ENCODE data around the gene ELF1. TPM values are rescaled to one million over a fixed set of nuclear protein-coding genes. Genes with fewer than 3 reads are reported as not detected.
A peak's percentile ranks its signal among the peaks of the same experiment; 100 is the strongest.

The ELF1 gene
- total and polyA plus RNA-seq, 2 donors (not counting 3 experiments of a cell fraction or from before 2014, with no cell fraction given): 31.8 to 61.2 TPM

DNA sequence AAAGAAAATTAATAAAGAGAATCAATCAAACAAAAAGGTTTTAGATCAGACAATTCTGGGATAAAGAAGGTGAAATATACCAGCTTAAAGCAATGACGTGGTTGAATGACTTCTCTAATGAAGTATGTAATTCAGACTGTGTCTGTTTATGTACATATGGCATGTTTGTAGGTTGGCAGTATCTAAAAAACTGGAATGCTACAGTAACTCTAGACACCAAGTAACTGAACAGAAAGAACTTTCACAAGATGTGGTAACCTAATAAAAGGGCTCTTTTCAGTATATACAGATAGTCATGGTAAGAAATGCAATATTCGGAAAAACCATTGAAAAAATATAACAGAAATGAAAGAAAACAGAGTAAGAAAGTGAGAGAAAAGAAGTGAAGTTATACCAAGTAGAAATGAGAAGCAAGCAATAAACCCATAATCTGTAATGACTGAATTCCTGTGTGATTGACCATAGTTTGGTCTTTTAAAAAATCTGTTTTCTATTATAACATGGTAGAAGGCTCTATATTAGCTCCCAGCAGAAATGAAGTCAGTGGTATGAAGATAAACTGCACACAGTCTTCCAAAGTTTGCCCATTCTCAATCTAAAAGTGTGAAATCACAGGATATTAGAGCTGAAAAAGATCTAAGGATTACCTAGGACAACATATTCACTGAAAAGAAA, 31.4 kb downstream of the ELF1 start:
- CTCF ChIA-PET: interaction anchor here (2.0 kb wide), 1 partner anchor 67 kb away, joined by 6 read pairs; no protein-coding TSS in a partner anchor
- H3K9ac ChIP-seq (replicated peaks; ENCODE audit: extremely low read depth, insufficient read depth, low read length): no peak overlapping the region
- H3K36me3 ChIP-seq (ENCODE audit: control insufficient read depth in 2 of 2, extremely low read depth in 1 of 2, insufficient read depth in 2 of 2, low read length in 2 of 2): no peaks in the 10 kb centered on the region
- FAIRE-seq: no peak
- dilution Hi-C loops (cut with MboI; ENCODE audit: extremely low pct_ligation_motif_present, low sequenced_read_pairs): no loop called here
- no peaks in the 10 kb centered on the region for H4K20me1 ChIP-seq (replicated peaks; ENCODE audit: control insufficient read depth, extremely low read depth, insufficient read depth, low read length)
- BruUV-seq (replicated peaks): no TSS peak
- no peak overlapping the region for H3K4me3 ChIP-seq (replicated peaks in 1 of 3; ENCODE audit: insufficient read depth in 1 of 3, low read depth in 1 of 3, low read length in 3 of 3)
- H2AFZ ChIP-seq (ENCODE audit: low read depth, low read length): no peak overlapping the region
- no peaks in the 10 kb centered on the region for H3K9me1 ChIP-seq (replicated peaks; ENCODE audit: control insufficient read depth, extremely low read depth, insufficient read depth, low read length)
- H3K27ac ChIP-seq (ENCODE audit: insufficient read depth, low read depth, low read length): no peak overlapping the region
- no peaks in the 10 kb centered on the region for H3K9me3 ChIP-seq (replicated peaks; ENCODE audit: control insufficient read depth, insufficient read depth, low read length)
- DNase-seq (ENCODE audit: low read depth, low spot score): no peak
- peaks cover 37% of the 10 kb centered on the region for H3K4me1 ChIP-seq (ENCODE audit: control insufficient read depth, extremely low read depth, insufficient read depth, low read length)
- H3K4me2 ChIP-seq (ENCODE audit: insufficient read depth, low read length): no peak overlapping the region
- intact Hi-C loops (cut with micrococcal nuclease): loop anchor here (10.0 kb wide), 1 partner anchor 147 kb away; the partner anchor contains the start of gene KBTBD6
- POLR2A ChIA-PET: no interaction called here
- peaks cover 39% of the 10 kb centered on the region for H3K79me2 ChIP-seq (ENCODE audit: control insufficient read depth, insufficient read depth, low read length)
- TF ChIP-seq, protein P1, sequence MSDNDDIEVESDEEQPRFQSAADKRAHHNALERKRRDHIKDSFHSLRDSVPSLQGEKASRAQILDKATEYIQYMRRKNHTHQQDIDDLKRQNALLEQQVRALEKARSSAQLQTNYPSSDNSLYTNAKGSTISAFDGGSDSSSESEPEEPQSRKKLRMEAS (IDR thresholded peaks at IDR 0.05; ENCODE audit: insufficient read depth, insufficient read length): no peak
- TF ChIP-seq MYC (IDR thresholded peaks at IDR 0.05; ENCODE audit: low read depth, low read length) (no peak), POLR2AphosphoS5 (IDR thresholded peaks at IDR 0.05; ENCODE audit: insufficient read depth, low read depth, low read length) (no peak)
- no peaks in the 10 kb centered on the region for H3K27me3 ChIP-seq (ENCODE audit: control insufficient read depth in 2 of 2, insufficient read depth in 2 of 2, low read length in 2 of 2)

DNA sequence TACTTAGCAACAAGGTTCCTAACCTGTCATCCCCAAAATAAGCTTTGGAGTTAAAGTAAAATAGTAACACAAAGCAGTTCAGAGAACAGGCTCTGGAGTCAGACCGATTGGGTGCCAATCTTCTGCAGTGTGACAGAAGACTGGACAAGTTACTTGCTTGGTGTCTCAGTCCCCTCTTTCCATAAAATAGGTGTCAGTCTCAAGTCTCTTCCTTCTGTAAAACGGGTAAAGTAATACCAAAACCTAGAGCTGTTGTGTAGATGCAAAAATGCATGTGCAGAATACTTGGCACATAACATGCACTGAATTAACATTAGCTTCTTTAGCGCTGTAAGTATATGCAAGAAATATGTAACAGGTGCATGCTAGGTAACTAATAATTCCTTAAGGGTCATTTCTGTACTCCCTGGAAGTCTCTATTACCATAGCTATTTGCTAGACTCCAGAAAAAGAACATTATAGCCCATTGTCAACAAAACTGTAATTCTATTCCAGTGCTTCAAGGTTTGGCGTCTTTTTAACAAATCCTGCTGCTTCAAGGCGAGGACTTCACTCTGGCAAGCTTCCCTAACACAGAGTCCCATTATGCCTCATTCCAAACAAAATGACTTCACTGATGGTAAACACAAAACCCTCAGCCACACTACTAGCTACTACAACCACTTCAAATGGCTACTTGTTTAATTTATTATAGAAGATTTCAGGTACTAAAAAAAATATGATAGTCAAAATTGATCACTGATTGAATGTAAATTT, 32.8 kb downstream of the ELF1 start:
- peak overlapping the region; percentile 50 for H3K9ac ChIP-seq (replicated peaks; ENCODE audit: extremely low read depth, insufficient read depth, low read length)
- peak overlapping the region; percentile 100 for H3K4me2 ChIP-seq (ENCODE audit: insufficient read depth, low read length)
- FAIRE-seq: no peak
- no peaks in the 10 kb centered on the region for H3K27me3 ChIP-seq (ENCODE audit: control insufficient read depth in 2 of 2, insufficient read depth in 2 of 2, low read length in 2 of 2)
- dilution Hi-C loops (cut with MboI; ENCODE audit: extremely low pct_ligation_motif_present, low sequenced_read_pairs) (no loop called here), intact Hi-C loops (cut with micrococcal nuclease) (loop anchor here (10.0 kb wide), 1 partner anchor 149 kb away; the partner anchor contains the start of gene KBTBD6)
- DNase-seq (ENCODE audit: low read depth, low spot score): peak; percentile 59
- CTCF ChIA-PET: interaction anchor here (1.0 to 2.0 kb wide), 5 partner anchors 12 to 69 kb away, joined by 3 to 8 read pairs (median 4); partner anchors contain the start of gene ELF1
- POLR2A ChIA-PET: interaction anchor here (0.6 to 0.7 kb wide), 2 partner anchors 25 to 49 kb away, joined by 3 read pairs; no protein-coding TSS in a partner anchor
- BruUV-seq (replicated peaks): no TSS peak
- peak overlapping the region in 1 of 3 experiments; percentile 44 for H3K4me3 ChIP-seq (replicated peaks in 1 of 3; ENCODE audit: insufficient read depth in 1 of 3, low read depth in 1 of 3, low read length in 3 of 3)
- H3K9me1 ChIP-seq (replicated peaks; ENCODE audit: control insufficient read depth, extremely low read depth, insufficient read depth, low read length): no peaks in the 10 kb centered on the region
- peaks cover 50% of the 10 kb centered on the region for H3K79me2 ChIP-seq (ENCODE audit: control insufficient read depth, insufficient read depth, low read length)
- peaks cover 42% of the 10 kb centered on the region for H3K4me1 ChIP-seq (ENCODE audit: control insufficient read depth, extremely low read depth, insufficient read depth, low read length)
- H4K20me1 ChIP-seq (replicated peaks; ENCODE audit: control insufficient read depth, extremely low read depth, insufficient read depth, low read length): no peaks in the 10 kb centered on the region
- no peaks in the 10 kb centered on the region for H3K36me3 ChIP-seq (ENCODE audit: control insufficient read depth in 2 of 2, extremely low read depth in 1 of 2, insufficient read depth in 2 of 2, low read length in 2 of 2)
- peak overlapping the region; percentile 16 for H2AFZ ChIP-seq (ENCODE audit: low read depth, low read length)
- H3K27ac ChIP-seq (ENCODE audit: insufficient read depth, low read depth, low read length): no peak overlapping the region
- no peak for TF ChIP-seq GATA2 (IDR thresholded peaks at IDR 0.05; ENCODE audit: insufficient read depth, insufficient read length, low read depth, low read length)
- TF ChIP-seq POLR2AphosphoS5 (IDR thresholded peaks at IDR 0.05; ENCODE audit: insufficient read depth, low read depth, low read length): no peak
- H3K9me3 ChIP-seq (replicated peaks; ENCODE audit: control insufficient read depth, insufficient read depth, low read length): no peaks in the 10 kb centered on the region
